Cardiac muscle cell (in vitro differentiated cells and primary cell): ENCODE measurements around the gene IFNA1. TPM values are rescaled to one million over a fixed set of nuclear protein-coding genes. Genes with fewer than 3 reads are reported as not detected.

Source experiments
- DNase-seq, 2 donors: peaks; one replicate each; pipeline versions ENCODE4 v3.0.0 to v3.0.0-alpha.2; 2010 to 2017; ENCODE audit warnings: low read depth in 1 of 2, low spot score in 1 of 2
- H3K27ac ChIP-seq: fragments of 200-600 bp; sonication (generic); 2 replicates; pipeline ENCODE4 v1.5.1; 2016
- H3K27me3 ChIP-seq: fragments of 200-600 bp; sonication (generic); 2 replicates; pipeline ENCODE4 v1.6.0; 2016; ENCODE audit warnings: control low read depth
- H3K36me3 ChIP-seq: fragments of 200-600 bp; sonication (generic); 2 replicates; pipeline ENCODE4 v1.5.1; 2016; ENCODE audit warnings: control low read depth
- H3K4me1 ChIP-seq: fragments of 200-600 bp; sonication (generic); 2 replicates; pipeline ENCODE4 v1.8.1; 2017; ENCODE audit warnings: low read depth, mild to moderate bottlenecking, mixed run types
- H3K4me3 ChIP-seq: fragments of 200-600 bp; sonication (generic); 2 replicates; pipeline ENCODE4 v1.5.1; 2016; ENCODE audit warnings: mild to moderate bottlenecking
- H3K9me3 ChIP-seq: fragments of 200-600 bp; sonication (generic); 2 replicates; pipeline ENCODE4 v1.5.1; 2017; ENCODE audit warnings: low read depth, mild to moderate bottlenecking, control low read depth
- CTCF ChIP-seq: IDR thresholded peaks from 2 replicates; pipeline ENCODE4 v1.5.1; 2012; ENCODE audit warnings: low read depth, mild to moderate bottlenecking, low read length
- polyA plus RNA-seq: library from polyadenylated mRNA; unstranded; fragments of >200 nt; fragmentation: Nextera tagmentation; extraction: Ambion mirVana; gene quantifications from 2 replicates; pipeline ENCODE4 v1.2.1, GENCODE V29; 2016
- total RNA-seq: library from RNA; depleted of rRNA; stranded (reverse); fragments of >200 nt; gene quantifications from 2 replicates; pipeline ENCODE4 v1.2.3, GENCODE V29; 2016

IFNA1 gene
- total and polyA plus RNA-seq, 2 experiments from 2014 or later, result not detected

- no peak for DNase-seq
- TF ChIP-seq CTCF, result no peak
- no peaks in the 10 kb centered on the region for H3K4me1 ChIP-seq
These were observed 12.4 kb downstream of the IFNA1 start for GRCh38 chr9:21452681-21453080.

GRCh38 chr9:21454149-21454548 is 13.9 kb downstream of the IFNA1 start:
- TF ChIP-seq CTCF, result no peak
- H3K9me3 ChIP-seq, result no peaks in the 10 kb centered on the region
- H3K4me3 ChIP-seq, result no peak overlapping the region

More at GRCh38 chr9:21452681-21453080, 12.4 kb downstream of the IFNA1 start:
- Histone ChIP-seq H3K36me3 (no peaks in the 10 kb centered on the region), H3K4me3 (no peak overlapping the region), H3K9me3 (no peaks in the 10 kb centered on the region), H3K27me3 (no peaks in the 10 kb centered on the region), H3K27ac (no peak overlapping the region)

GRCh38 chr9:21455320-21455719 is 15.1 kb downstream of the IFNA1 start:
- Histone ChIP-seq H3K27me3 (no peaks in the 10 kb centered on the region), H3K4me1 (no peaks in the 10 kb centered on the region), H3K4me3 (no peak overlapping the region), H3K36me3 (no peaks in the 10 kb centered on the region), H3K9me3 (no peaks in the 10 kb centered on the region), H3K27ac (no peak overlapping the region)
- peak; percentile 71 for TF ChIP-seq CTCF
- DNase-seq, result peak; percentile 39 to 53

More at GRCh38 chr9:21454149-21454548, 13.9 kb downstream of the IFNA1 start:
- Histone ChIP-seq H3K4me1 (no peaks in the 10 kb centered on the region), H3K36me3 (no peaks in the 10 kb centered on the region), H3K27me3 (no peaks in the 10 kb centered on the region), H3K27ac (no peak overlapping the region)
- DNase-seq, result peak in 1 of 2 donors; percentile 68

GRCh38 chr9:21461377-21461776 is 21.1 kb downstream of the IFNA1 start:
- Histone ChIP-seq H3K9me3 (no peaks in the 10 kb centered on the region), H3K4me1 (no peaks in the 10 kb centered on the region), H3K27me3 (no peaks in the 10 kb centered on the region), H3K4me3 (no peak overlapping the region), H3K36me3 (no peaks in the 10 kb centered on the region), H3K27ac (no peak overlapping the region)
- TF ChIP-seq CTCF, result no peak
- no peak for DNase-seq

- no peaks in the 10 kb centered on the region for H3K4me1 ChIP-seq
- no peak for DNase-seq
- H3K27ac ChIP-seq, result no peak overlapping the region
- H3K27me3 ChIP-seq, result no peaks in the 10 kb centered on the region
- H3K9me3 ChIP-seq, result no peaks in the 10 kb centered on the region
- no peak for TF ChIP-seq CTCF
- no peaks in the 10 kb centered on the region for H3K36me3 ChIP-seq
- H3K4me3 ChIP-seq, result no peak overlapping the region
These were observed 24.9 kb downstream of the IFNA1 start for GRCh38 chr9:21465138-21465537.
